HepG2 (cell line): Measurements from ENCODE around the gene EPB41L1. TPM values are rescaled to one million over a fixed set of nuclear protein-coding genes. Genes with fewer than 3 reads are reported as not detected.

Source experiments
- ARNT ChIP-seq: fragments of 450-650 bp; IDR thresholded peaks from 2 replicates; pipeline ENCODE4 v1.6.1; 2017
- GATAD2A ChIP-seq: IDR thresholded peaks from 2 replicates; pipeline ENCODE4 v1.6.1; 2016
- HOXA3 ChIP-seq: sonication (generic); formaldehyde crosslinking; IDR thresholded peaks from 2 replicates; pipeline ENCODE4 v1.5.0; 2020; ENCODE audit warnings: missing genetic modification reagents
- KDM5B ChIP-seq: sonication (generic); formaldehyde crosslinking; IDR thresholded peaks from 2 replicates; pipeline ENCODE4 v1.4.0; 2020; ENCODE audit warnings: missing genetic modification reagents, mild to moderate bottlenecking, borderline replicate concordance
- KIAA2018 ChIP-seq: sonication (generic); formaldehyde crosslinking; IDR thresholded peaks from 2 replicates; pipeline ENCODE4 v1.5.0; 2020; ENCODE audit warnings: mild to moderate bottlenecking, missing genetic modification reagents, borderline replicate concordance
- PHF21A ChIP-seq: sonication (generic); formaldehyde crosslinking; IDR thresholded peaks from 2 replicates; pipeline ENCODE4 v1.5.0; 2020; ENCODE audit warnings: mild to moderate bottlenecking, missing genetic modification reagents
- SKI ChIP-seq: fragments of 450-650 bp; IDR thresholded peaks from one replicate; pipeline ENCODE4 v1.6.1; 2018; ENCODE audit warnings: mild to moderate bottlenecking; ENCODE audit not compliant: partially characterized antibody
- ZBTB3 ChIP-seq: sonication (generic); formaldehyde crosslinking; IDR thresholded peaks from 2 replicates; pipeline ENCODE4 v1.4.0; 2020; ENCODE audit warnings: low read depth, mild to moderate bottlenecking, moderate library complexity, missing genetic modification reagents, borderline replicate concordance
- ZFYVE20 ChIP-seq: sonication (generic); formaldehyde crosslinking; IDR thresholded peaks from 2 replicates; pipeline ENCODE4 v1.8.0; 2023; ENCODE audit warnings: low read depth, mild to moderate bottlenecking, moderate library complexity, missing genetic modification reagents, borderline replicate concordance
- ZKSCAN5 ChIP-seq: sonication (generic); formaldehyde crosslinking; IDR thresholded peaks from 2 replicates; pipeline ENCODE4 v1.5.1; 2020; ENCODE audit warnings: mild to moderate bottlenecking, missing genetic modification reagents
- ZNF337 ChIP-seq: sonication (generic); formaldehyde crosslinking; IDR thresholded peaks from 2 replicates; pipeline ENCODE4 v1.5.1; 2020; ENCODE audit warnings: missing genetic modification reagents, low read depth, mild to moderate bottlenecking, borderline replicate concordance
- ZNF562 ChIP-seq: sonication (generic); formaldehyde crosslinking; IDR thresholded peaks from 2 replicates; pipeline ENCODE4 v1.8.0; 2022; ENCODE audit warnings: missing genetic modification reagents, borderline replicate concordance
- polyA plus RNA-seq, 8 experiments: library from polyadenylated mRNA; depleted of rRNA in 3 of 8; stranded (reverse) in 7 of 8; unstranded in 1 of 8; fragments of >200 nt; fragmentation: Illumina TruSeq in 4 of 8; extraction: Trizol in 4 of 8; gene quantifications; 2 replicates each; pipeline versions ENCODE4 v1.2.1 to v1.2.3, GENCODE V29; 2011 to 2016; ENCODE audit warnings: low read depth in 4 of 8, missing spikeins in 1 of 8, mixed read lengths in 1 of 8; ENCODE audit not compliant: insufficient read depth in 1 of 8
- total RNA-seq, 5 experiments: library from RNA; depleted of rRNA; stranded (reverse); fragments of >200 nt; fragmentation: Illumina TruSeq; extraction: Trizol; gene quantifications; 2 replicates each; pipeline ENCODE4 v1.2.3, GENCODE V29; 2016; ENCODE audit warnings: low read depth in 1 of 5
- TF ChIP-seq, protein P1 (sequence below): sonication (generic); formaldehyde crosslinking; IDR thresholded peaks from 2 replicates; pipeline ENCODE4 v1.9.0; 2021; ENCODE audit warnings: missing genetic modification reagents, borderline replicate concordance

Gene EPB41L1
- total and polyA plus RNA-seq, 2 of the 13 experiments (the other 11 are each of a cell fraction or from before 2014, with no cell fraction given), result 16.7 to 39.0 TPM

DNA sequence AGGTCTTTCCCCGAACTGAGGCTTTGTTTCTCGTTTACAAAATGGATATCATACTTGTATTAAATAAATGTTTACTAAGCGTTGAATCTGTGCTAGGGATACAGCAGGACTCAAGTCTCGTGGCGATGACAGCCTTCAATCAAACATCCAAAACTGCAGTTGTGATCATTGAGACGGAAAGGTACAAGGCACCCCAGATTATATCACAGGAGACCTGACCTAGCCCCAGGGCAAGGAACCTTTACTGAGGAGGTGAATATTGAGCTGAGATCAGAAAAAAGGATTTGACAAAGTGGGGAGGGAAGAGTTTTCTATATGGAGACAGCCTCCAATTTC, 82.2 kb downstream of the EPB41L1 start (continued):
- TF ChIP-seq HOXA3 (CRISPR knock-in tag), result no peak
- TF ChIP-seq GATAD2A (CRISPR knock-in tag), result no peak
- TF ChIP-seq ZKSCAN5 (CRISPR knock-in tag), result no peak
- TF ChIP-seq ZNF562 (CRISPR knock-in tag), result no peak
- TF ChIP-seq KDM5B (CRISPR knock-in tag), result no peak
- TF ChIP-seq ARNT, result no peak
- no peak for TF ChIP-seq PHF21A (CRISPR knock-in tag)
- no peak for TF ChIP-seq ZFYVE20 (CRISPR knock-in tag)
- no peak for TF ChIP-seq SKI
- TF ChIP-seq, protein P1, sequence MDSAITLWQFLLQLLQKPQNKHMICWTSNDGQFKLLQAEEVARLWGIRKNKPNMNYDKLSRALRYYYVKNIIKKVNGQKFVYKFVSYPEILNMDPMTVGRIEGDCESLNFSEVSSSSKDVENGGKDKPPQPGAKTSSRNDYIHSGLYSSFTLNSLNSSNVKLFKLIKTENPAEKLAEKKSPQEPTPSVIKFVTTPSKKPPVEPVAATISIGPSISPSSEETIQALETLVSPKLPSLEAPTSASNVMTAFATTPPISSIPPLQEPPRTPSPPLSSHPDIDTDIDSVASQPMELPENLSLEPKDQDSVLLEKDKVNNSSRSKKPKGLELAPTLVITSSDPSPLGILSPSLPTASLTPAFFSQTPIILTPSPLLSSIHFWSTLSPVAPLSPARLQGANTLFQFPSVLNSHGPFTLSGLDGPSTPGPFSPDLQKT (CRISPR knock-in tag), result no peak
- no peak for TF ChIP-seq ZBTB3
- no peak for TF ChIP-seq KIAA2018
- TF ChIP-seq ZNF337 (CRISPR knock-in tag), result no peak
- TF ChIP-seq, all 625 proteins: peak for 22
